Measurements from ENCODE around the gene AGRP.
A peak's percentile ranks its signal among the peaks of the same experiment; 100 is the strongest.

The AGRP gene

GRCh38 chr16:67529582-67530012 is 46.2 kb upstream of the AGRP start:
- Histone ChIP-seq H2AFZ (ENCODE audit: low read length) (no peak overlapping the region), H3K4me3 (ENCODE audit: low read length, poor library complexity, severe bottlenecking) (peak overlapping the region; percentile 73), H3K9me2 (replicated peaks; ENCODE audit: low read depth, low read length) (no peaks in the 10 kb centered on the region), H4K20me1 (ENCODE audit: insufficient read depth, low read length, poor library complexity, severe bottlenecking) (no peaks in the 10 kb centered on the region), H3K27me3 (ENCODE audit: insufficient read depth, low read length, poor library complexity, severe bottlenecking) (no peaks in the 10 kb centered on the region), H3F3A (ENCODE audit: low read depth) (0 out of 2 replicates have a peak, but pooled peaks cover 2% of the 10 kb centered on the region), H3K36me3 (ENCODE audit: insufficient read depth, low read length) (no peaks in the 10 kb centered on the region), H3K9ac (ENCODE audit: low read depth, low read length, poor library complexity, severe bottlenecking) (peak overlapping the region; percentile 73), H3K9me3 (ENCODE audit: insufficient read depth, low read depth, low read length) (no peaks in the 10 kb centered on the region), H3K4me2 (ENCODE audit: low read depth, low read length, poor library complexity, severe bottlenecking) (peak overlapping the region; percentile 92), H3K79me2 (ENCODE audit: insufficient read depth, low read length) (peaks cover 16% of the 10 kb centered on the region; the same call in 1 of the 2 replicates), H3K4me1 (ENCODE audit: insufficient read depth, low read length, poor library complexity, severe bottlenecking) (peaks cover 11% of the 10 kb centered on the region)
- TF ChIP-seq CTCF (conservative IDR thresholded peaks at IDR 0.05; ENCODE audit: low read length) (no peak), EZH2phosphoT487 (IDR thresholded peaks at IDR 0.05; ENCODE audit: borderline replicate concordance) (no peak)

GRCh38 chr16:67528870-67529581 is 45.7 kb upstream of the AGRP start:
- peak overlapping the region; percentile 58 for H2AFZ ChIP-seq (ENCODE audit: low read length)
- no peaks in the 10 kb centered on the region for H3K9me2 ChIP-seq (replicated peaks; ENCODE audit: low read depth, low read length)
- H3K36me3 ChIP-seq (ENCODE audit: insufficient read depth, low read length): no peaks in the 10 kb centered on the region
- TF ChIP-seq CTCF (conservative IDR thresholded peaks at IDR 0.05; ENCODE audit: low read length): no peak
- no peak for TF ChIP-seq EZH2phosphoT487 (IDR thresholded peaks at IDR 0.05; ENCODE audit: borderline replicate concordance)
- 0 out of 2 replicates have a peak, but pooled peaks cover 2% of the 10 kb centered on the region for H3F3A ChIP-seq (ENCODE audit: low read depth)
- peaks cover 16% of the 10 kb centered on the region; the same call in 1 of the 2 replicates for H3K79me2 ChIP-seq (ENCODE audit: insufficient read depth, low read length)
- peaks cover 7% of the 10 kb centered on the region for H3K4me1 ChIP-seq (ENCODE audit: insufficient read depth, low read length, poor library complexity, severe bottlenecking)
- peak overlapping the region; percentile 73 for H3K9ac ChIP-seq (ENCODE audit: low read depth, low read length, poor library complexity, severe bottlenecking)
- H3K4me2 ChIP-seq (ENCODE audit: low read depth, low read length, poor library complexity, severe bottlenecking): peak overlapping the region; percentile 92
- no peaks in the 10 kb centered on the region for H3K9me3 ChIP-seq (ENCODE audit: insufficient read depth, low read depth, low read length)
- H4K20me1 ChIP-seq (ENCODE audit: insufficient read depth, low read length, poor library complexity, severe bottlenecking): no peaks in the 10 kb centered on the region
- H3K4me3 ChIP-seq (ENCODE audit: low read length, poor library complexity, severe bottlenecking): peak overlapping the region; percentile 73
- no peaks in the 10 kb centered on the region for H3K27me3 ChIP-seq (ENCODE audit: insufficient read depth, low read length, poor library complexity, severe bottlenecking)

GRCh38 chr16:67528222-67528869 is 45.0 kb upstream of the AGRP start, which contains the start of gene RIPOR1:
RIPOR1 (plus strand) TSS chr16:67528829; CDS start chr16:67538447, 9,618 bp downstream.
- peak within 1 kb of the TSS; percentile 58 for H2AFZ ChIP-seq (ENCODE audit: low read length)
- H3K9me2 ChIP-seq (replicated peaks; ENCODE audit: low read depth, low read length): no peaks in the 10 kb centered on the region
- peak within 1 kb of the TSS; percentile 92 for H3K4me2 ChIP-seq (ENCODE audit: low read depth, low read length, poor library complexity, severe bottlenecking)
- peaks cover 7% of the 10 kb centered on the region for H3K4me1 ChIP-seq (ENCODE audit: insufficient read depth, low read length, poor library complexity, severe bottlenecking)
- H3F3A ChIP-seq (ENCODE audit: low read depth): 0 out of 2 replicates have a peak, but pooled peaks cover 2% of the 10 kb centered on the region
- H3K4me3 ChIP-seq (ENCODE audit: low read length, poor library complexity, severe bottlenecking): peak within 1 kb of the TSS; percentile 73
- no peaks in the 10 kb centered on the region for H3K36me3 ChIP-seq (ENCODE audit: insufficient read depth, low read length)
- no peaks in the 10 kb centered on the region for H3K9me3 ChIP-seq (ENCODE audit: insufficient read depth, low read depth, low read length)
- H3K27me3 ChIP-seq (ENCODE audit: insufficient read depth, low read length, poor library complexity, severe bottlenecking): no peaks in the 10 kb centered on the region
- TF ChIP-seq CTCF (conservative IDR thresholded peaks at IDR 0.05; ENCODE audit: low read length) (no peak), EZH2phosphoT487 (IDR thresholded peaks at IDR 0.05; ENCODE audit: borderline replicate concordance) (no peak)
- peaks cover 16% of the 10 kb centered on the region; the same call in 1 of the 2 replicates for H3K79me2 ChIP-seq (ENCODE audit: insufficient read depth, low read length)
- H3K9ac ChIP-seq (ENCODE audit: low read depth, low read length, poor library complexity, severe bottlenecking): peak within 1 kb of the TSS; percentile 73
- no peaks in the 10 kb centered on the region for H4K20me1 ChIP-seq (ENCODE audit: insufficient read depth, low read length, poor library complexity, severe bottlenecking)
